Neural cell (in vitro differentiated cells): ENCODE data around the gene PROSER1.

Experiments used
- CTCF ChIP-seq: fragments of 450-650 bp; IDR thresholded peaks from 2 replicates; pipeline ENCODE4 v1.5.1; 2014; ENCODE audit warnings: antibody characterized with exemption, mild to moderate bottlenecking, moderate library complexity; ENCODE audit not compliant: poor library complexity, severe bottlenecking
- EP300 ChIP-seq: fragments of 450-650 bp; conservative IDR thresholded peaks from 2 replicates; pipeline ENCODE4 v1.6.1; 2014; ENCODE audit warnings: antibody characterized with exemption, mild to moderate bottlenecking, moderate library complexity; ENCODE audit not compliant: poor library complexity, severe bottlenecking
- EZH2 ChIP-seq: fragments of 200-600, 300-800 bp; shearing (Covaris generic), sonication (generic); IDR thresholded peaks from 2 replicates; pipeline ENCODE4 v1.6.1; 2014; ENCODE audit warnings: antibody characterized with exemption, low read length, borderline replicate concordance, mild to moderate bottlenecking; ENCODE audit not compliant: insufficient read depth, poor library complexity, severe bottlenecking
- MXI1 ChIP-seq: fragments of 450-650 bp; conservative IDR thresholded peaks from 2 replicates; pipeline ENCODE4 v1.6.1; 2014; ENCODE audit warnings: antibody characterized with exemption, mild to moderate bottlenecking; ENCODE audit not compliant: poor library complexity, severe bottlenecking
- POLR2AphosphoS5 ChIP-seq: IDR thresholded peaks from 2 replicates; pipeline ENCODE4 v1.6.1; 2012
- RAD21 ChIP-seq: fragments of 450-650 bp; conservative IDR thresholded peaks from 2 replicates; pipeline ENCODE4 v1.6.1; 2014; ENCODE audit warnings: antibody characterized with exemption, mild to moderate bottlenecking, moderate library complexity
- SMC3 ChIP-seq: fragments of 450-650 bp; conservative IDR thresholded peaks from 2 replicates; pipeline ENCODE4 v1.6.1; 2014; ENCODE audit warnings: antibody characterized with exemption, mild to moderate bottlenecking, moderate library complexity; ENCODE audit not compliant: poor library complexity
- TAF1 ChIP-seq: IDR thresholded peaks from 2 replicates; pipeline ENCODE4 v1.6.1; 2012; ENCODE audit warnings: low read depth
- TF ChIP-seq, protein P1 (sequence below): IDR thresholded peaks from 2 replicates; pipeline ENCODE4 v1.6.1; 2012; ENCODE audit warnings: borderline replicate concordance

DNA sequence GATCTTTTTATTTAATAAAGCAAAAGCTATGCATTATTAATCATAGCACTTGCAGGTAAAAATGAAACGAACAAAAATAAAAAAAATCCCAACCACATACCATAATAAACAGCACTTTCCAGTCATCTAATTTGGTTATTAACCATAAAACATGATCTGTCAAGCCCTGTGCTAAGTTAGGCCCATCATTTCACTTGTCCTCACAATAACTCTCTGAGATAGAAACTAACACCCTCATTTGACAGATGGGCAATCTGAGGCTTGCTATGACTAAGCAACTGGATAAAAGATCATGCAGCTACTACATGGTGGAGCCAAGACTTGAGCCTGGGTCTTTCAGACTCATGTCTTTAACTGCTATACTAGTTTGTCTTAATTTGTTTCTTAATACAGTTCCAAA, 21.8 kb downstream of the PROSER1 start:
- TF ChIP-seq CTCF: no peak
- TF ChIP-seq TAF1: no peak
- no peak for TF ChIP-seq POLR2AphosphoS5
- TF ChIP-seq, protein P1, sequence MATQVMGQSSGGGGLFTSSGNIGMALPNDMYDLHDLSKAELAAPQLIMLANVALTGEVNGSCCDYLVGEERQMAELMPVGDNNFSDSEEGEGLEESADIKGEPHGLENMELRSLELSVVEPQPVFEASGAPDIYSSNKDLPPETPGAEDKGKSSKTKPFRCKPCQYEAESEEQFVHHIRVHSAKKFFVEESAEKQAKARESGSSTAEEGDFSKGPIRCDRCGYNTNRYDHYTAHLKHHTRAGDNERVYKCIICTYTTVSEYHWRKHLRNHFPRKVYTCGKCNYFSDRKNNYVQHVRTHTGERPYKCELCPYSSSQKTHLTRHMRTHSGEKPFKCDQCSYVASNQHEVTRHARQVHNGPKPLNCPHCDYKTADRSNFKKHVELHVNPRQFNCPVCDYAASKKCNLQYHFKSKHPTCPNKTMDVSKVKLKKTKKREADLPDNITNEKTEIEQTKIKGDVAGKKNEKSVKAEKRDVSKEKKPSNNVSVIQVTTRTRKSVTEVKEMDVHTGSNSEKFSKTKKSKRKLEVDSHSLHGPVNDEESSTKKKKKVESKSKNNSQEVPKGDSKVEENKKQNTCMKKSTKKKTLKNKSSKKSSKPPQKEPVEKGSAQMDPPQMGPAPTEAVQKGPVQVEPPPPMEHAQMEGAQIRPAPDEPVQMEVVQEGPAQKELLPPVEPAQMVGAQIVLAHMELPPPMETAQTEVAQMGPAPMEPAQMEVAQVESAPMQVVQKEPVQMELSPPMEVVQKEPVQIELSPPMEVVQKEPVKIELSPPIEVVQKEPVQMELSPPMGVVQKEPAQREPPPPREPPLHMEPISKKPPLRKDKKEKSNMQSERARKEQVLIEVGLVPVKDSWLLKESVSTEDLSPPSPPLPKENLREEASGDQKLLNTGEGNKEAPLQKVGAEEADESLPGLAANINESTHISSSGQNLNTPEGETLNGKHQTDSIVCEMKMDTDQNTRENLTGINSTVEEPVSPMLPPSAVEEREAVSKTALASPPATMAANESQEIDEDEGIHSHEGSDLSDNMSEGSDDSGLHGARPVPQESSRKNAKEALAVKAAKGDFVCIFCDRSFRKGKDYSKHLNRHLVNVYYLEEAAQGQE: no peak
- no peak for TF ChIP-seq EZH2
- TF ChIP-seq MXI1: no peak
- TF ChIP-seq EP300: no peak
- TF ChIP-seq RAD21: no peak
- no peak for TF ChIP-seq SMC3
